ENCODE results near the gene GABBR1.
A peak's percentile ranks its signal among the peaks of the same experiment; 100 is the strongest.

The GABBR1 gene

GRCh38 chr6:29617782-29618554 is 15.0 kb downstream of the GABBR1 start:
- DNase-seq, result no peak

DNA sequence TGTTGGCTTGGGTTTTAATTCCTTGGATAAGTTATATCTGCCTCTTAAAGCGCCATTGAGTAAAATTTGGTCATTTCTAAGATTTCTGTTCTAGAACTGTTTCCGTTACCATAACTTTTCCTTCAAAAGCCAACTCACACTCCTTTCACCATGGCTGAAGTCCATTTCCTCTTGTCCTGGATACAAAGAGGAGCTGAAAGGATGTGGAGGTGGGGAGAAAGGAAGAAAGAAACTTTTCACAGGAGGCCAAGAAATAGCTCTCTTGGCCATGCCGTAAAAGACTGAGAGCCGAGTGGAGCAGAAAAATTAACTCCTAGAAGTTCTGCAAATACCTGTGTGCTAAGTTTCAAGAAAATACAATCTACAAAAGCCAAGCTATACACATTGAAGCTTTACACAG is 21.6 kb downstream of the GABBR1 start:
- no peak for DNase-seq

DNA sequence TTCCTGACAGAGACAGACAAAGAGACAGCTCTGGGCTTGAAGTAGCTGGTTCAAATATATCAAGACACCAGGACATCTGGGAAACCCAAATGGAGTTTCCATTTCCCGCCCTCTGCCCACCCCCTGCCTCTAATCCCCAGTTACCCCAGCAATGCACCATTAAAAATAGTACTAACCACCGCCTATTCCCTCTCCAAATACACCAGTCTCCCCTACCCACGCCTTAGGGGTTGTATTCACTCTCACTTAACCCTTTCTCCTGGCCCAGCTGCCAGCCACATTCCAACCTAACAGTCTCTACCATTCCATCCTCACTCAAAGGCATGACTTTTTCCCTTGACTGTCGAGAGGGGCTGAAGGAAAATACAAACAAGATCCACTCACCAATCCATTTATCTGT is 22.4 kb downstream of the GABBR1 start:
- DNase-seq, result no peak

GRCh38 chr6:29608131-29608530 is 24.9 kb downstream of the GABBR1 start:
- no peak for DNase-seq

- DNase-seq, result no peak
Measured at GRCh38 chr6:29603930-29604329, 29.1 kb downstream of the GABBR1 start.

GRCh38 chr6:29603456-29603855 is 29.5 kb downstream of the GABBR1 start:
- DNase-seq, result no peak

- DNase-seq, result no peak
Measured at GRCh38 chr6:29602564-29603361, 30.2 kb downstream of the GABBR1 start.

DNA sequence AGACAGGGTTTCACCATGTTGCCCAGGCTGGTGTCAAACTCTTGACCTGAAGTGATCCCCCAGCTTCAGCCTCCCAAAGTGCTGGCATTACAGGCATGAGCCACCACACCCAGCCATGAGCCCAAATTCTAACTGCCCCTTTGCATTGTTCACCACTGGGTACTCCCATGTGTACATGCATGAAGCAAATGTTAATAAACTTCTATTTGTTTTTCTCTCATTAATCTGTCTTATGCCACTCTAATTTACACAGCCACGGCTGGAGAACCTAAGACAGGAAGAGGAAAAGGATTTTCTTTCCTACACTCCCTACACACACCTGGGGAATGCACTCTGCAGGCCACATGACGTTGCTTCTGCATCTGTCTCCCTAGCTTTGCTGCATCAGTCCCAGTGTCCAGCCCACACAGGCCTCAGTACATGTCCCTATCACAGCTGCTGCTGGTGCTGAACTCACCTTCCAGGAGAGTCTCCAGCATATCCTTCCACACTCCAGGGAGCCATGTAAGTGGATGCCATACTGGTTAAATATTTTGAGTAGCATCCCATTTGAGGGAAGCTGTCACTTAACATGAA is 34.7 kb downstream of the GABBR1 start:
- DNase-seq, result no peak

- DNase-seq, result no peak
Measured at GRCh38 chr6:29597184-29597583, 35.8 kb downstream of the GABBR1 start.

GRCh38 chr6:29596381-29596900 is 36.5 kb downstream of the GABBR1 start:
- DNase-seq, result no peak

DNA sequence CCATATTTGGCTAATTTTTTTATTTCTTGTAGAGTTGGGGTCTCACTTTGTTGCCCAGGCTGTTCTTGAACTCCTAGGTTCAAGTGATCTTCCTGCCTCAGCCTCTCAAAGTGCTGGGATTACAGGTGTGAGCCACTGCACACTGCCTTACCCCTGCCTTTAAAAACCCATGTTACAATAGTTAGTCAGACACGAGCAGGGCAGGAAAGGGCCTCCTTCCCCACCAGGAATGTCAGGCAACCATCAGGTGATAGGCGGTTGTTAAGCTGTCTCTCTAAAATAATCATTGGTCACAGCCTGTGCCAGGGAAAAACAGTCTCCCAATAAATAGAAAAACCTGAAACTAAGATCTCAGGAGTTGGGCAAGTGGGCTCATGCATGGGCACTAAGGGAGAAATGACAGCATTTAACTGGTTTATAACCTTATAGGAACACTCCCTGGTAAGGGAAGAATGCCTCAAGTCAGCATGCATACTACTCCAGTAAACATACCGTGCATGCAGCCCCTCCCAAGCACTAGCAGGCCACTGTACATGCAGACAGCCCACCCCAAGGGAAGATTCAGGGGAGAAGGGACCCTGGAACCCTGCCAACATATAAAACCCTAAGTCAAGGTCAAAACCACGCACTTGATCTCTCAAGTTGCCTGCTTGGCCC is 39.7 kb downstream of the GABBR1 start:
- no peak for DNase-seq

DNA sequence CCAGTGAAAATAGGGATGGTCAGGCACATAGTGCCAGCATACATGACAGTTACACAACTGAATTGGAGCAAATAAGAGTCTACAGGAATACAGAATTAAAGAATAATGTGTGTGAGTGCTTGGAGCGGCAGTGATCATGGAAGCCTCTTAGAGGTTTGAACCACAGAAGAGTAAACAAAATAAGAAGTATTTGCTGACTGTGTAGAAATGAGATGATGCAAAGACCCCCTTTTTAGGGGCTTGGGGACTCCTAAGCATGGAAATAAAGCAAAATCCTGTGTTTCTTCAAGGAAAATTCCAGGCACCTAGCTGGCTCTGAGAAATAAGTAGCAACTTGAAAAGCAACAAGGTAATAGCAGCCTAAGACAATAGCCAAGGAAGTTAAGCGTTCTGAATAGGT is 41.3 kb downstream of the GABBR1 start:
- DNase-seq, result no peak

DNA sequence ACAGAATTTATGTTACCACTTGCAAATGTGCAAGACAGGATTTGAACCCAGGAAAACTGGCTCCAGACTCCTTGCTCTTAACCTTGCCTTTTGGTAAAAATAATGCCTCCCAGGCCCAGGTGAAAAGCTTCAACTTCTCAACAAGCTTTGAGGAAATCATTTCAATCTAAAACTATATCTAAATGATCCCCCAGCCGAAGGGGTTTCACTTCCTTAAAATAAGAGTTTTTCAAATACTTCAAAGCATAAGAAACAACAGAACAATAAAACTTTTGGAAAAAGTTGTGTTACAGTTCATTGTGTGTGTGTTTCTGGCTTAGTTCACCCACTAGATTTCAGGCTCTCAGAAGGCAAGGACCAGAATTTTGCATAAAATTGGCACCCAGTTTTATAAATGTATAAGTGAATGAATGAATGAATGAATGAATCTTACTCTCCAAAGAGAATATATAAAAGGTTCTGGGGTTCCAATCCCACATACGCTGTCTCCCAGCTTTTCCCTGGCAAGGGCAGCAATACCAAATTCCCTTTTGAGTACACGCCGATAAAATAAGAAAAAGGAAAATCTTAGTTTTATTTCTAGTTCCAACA is 42.7 kb downstream of the GABBR1 start:
- no peak for DNase-seq

- DNase-seq, result peak; percentile 9
Measured at GRCh38 chr6:29589423-29590048, 43.4 kb downstream of the GABBR1 start.

DNA sequence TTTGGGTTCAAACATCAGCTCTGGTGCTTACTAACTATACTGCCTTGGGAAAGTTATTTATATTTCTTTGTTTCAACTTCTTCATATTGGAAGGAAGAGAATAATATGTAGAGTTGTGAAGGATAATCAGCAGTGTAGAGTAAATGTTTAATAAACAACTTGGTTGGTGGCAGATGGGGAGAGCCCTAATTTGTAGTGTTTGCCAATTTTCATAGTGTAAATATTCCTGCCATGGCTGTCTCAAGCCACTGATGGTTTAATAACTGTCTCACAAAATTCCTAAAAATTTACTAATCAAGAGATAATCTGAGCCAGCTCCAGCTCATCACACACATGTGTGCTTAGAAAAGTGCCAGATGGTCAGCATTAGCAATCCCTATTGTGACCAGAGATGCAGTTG is 48.2 kb downstream of the GABBR1 start, which contains the start of gene OR2H2:
TSS of gene OR2H2 (plus strand) at position 301 of the 400 bp plus-strand sequence. CDS start 2,824 bp downstream, outside the sequence.
- DNase-seq, result no peak

- no peak for DNase-seq
Measured at GRCh38 chr6:29577544-29577943, 55.4 kb downstream of the GABBR1 start.

GRCh38 chr6:29576056-29576455 is 56.9 kb downstream of the GABBR1 start:
- DNase-seq, result no peak

DNA sequence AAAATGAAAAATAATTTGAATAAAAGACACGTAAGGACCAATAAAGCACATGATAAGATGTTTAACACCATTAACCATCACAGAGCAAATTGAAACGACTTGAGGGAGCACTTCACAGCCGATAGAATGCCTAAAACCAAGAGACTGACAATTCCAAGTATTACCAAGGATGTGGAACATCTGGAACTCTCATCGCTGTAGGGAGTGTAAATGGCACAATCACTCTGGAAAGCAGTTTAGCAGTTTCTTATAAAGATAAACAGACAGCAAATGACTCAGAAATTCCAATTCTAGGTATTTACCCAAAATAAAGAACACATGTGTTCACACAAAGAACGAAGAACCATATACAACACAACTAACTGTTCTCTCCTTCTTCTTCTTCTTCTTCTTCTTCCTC is 65.0 kb downstream of the GABBR1 start:
- no peak for DNase-seq

DNA sequence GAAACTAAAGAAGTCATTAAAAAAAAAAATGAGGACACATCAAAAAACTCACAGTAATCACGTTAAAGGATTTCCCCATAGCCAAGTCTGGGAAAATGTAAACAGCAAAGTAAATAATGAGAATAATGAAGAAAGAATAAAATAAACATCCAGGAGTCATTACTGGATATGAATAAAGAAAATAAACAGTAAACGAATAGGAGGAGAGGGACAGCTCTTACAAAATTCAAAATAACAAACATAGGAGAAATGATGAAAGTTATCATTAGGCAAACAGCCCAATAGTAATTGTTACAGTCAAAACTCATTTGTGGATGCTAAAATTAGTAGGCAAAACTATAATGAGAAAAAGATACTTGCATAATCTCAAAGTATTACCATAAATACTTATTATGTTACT is 65.4 kb downstream of the GABBR1 start:
- no peak for DNase-seq

DNA sequence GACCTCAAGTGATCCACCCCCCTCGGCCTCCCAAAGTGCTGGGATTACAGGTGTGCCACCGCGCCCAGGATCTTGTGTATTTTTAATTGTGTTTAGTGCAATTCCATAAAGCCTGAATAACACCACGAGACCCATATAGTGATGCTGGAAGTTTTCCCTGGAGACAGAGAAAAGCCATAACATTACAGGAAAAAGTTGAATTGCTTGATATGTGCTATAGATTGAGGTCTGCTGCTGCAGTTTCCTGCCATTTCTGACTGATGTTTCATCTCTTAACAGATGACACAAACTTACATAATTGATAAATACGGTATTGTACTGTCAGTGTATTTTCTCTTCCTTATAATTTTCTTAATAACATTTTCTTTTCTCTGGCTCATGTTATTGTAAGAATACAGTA is 66.1 kb downstream of the GABBR1 start:
- DNase-seq, result no peak

GRCh38 chr6:29564875-29565274 is 68.1 kb downstream of the GABBR1 start:
- no peak for DNase-seq

- no peak for DNase-seq
Measured at GRCh38 chr6:29563435-29563965, 69.5 kb downstream of the GABBR1 start.
